GM18867 (cell line): ENCODE results near the gene RNF207.

ENCODE experiments used
- ATAC-seq: cut with Tn5 transposase; IDR thresholded peaks from one replicate; pipeline ENCODE4 v1.9.1; 2021; ENCODE audit warnings: mild to moderate bottlenecking, moderate library complexity; ENCODE audit not compliant: unreplicated experiment

The RNF207 gene

GRCh38 chr1:6205849-6206519 lies at the start of gene RNF207:
RNF207 (plus strand) TSS chr1:6206119; CDS start chr1:6206536, 417 bp downstream.
- ATAC-seq = peak; percentile 55

DNA sequence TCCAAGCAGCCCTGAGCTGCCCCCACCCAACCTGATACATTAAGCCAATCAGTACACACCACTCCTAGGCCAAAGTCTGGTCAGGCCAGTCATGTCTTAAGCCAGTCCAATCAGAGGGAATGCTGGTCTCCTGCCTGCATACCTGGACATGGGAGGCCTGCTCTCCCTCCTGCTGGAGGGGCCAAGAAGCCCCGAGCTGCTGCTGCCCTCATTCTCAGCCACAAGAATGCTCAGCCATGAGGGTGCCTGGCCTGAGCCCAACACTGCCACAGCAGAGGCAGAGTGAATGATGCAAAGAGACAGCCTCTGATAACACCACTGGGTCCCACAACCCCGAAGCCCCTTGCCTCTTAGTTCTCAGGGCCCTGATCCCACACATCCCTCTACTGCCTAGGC lies 48.8 kb upstream of the RNF207 start:
- no peak for ATAC-seq

DNA sequence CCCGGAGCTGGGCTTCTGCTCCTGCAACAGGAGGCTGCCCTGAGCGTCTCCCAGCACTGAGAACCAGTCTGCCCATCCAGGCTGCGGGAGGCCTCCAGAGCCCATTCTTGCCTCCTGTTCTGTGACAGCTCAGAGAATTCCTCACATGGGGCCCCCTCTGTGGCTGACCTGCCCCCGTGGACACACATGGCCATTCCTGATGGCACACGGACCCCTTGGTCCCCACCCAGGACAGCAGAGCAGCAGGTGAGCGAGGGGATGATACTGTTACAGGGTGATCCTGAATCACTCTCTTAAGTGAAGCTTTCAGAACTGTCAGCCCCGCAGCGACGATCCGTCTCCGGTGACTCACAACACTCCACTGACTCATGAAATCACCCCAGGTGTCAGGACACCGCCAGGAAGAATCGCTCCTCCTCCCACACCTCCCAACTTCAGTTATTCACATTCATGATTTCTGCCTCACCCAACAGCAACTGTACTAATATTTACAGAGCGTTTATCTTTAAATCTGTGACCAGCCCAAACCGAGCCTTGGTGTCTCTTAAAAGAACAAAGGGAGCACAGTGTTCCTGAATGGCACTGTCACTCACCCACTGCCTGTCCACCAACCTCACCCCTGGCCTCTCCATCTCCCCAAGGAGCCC lies 48.3 kb upstream of the RNF207 start:
- ATAC-seq = no peak

DNA sequence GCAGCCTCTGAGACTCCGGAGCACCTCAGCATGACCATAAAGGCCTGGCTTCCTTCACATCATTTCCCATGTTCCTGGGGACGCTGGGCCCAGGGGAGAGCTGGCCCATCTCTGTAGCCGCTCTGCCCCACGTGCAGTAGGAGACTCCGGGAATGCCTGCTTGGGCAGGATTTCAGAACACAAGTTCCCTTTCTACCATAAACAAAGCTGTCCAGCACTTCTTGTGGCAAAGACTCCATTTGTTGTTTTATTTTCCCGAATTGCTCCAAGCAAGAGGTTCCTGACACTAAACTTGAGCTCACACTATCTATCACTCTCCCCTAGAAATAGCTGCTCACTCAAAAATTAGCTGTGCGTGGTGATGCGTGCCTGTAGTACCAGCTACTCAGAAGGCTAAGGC lies 47.7 kb upstream of the RNF207 start:
- ATAC-seq = no peak

- no peak for ATAC-seq
Observed at GRCh38 chr1:6162341-6162740, 43.6 kb upstream of the RNF207 start.

DNA sequence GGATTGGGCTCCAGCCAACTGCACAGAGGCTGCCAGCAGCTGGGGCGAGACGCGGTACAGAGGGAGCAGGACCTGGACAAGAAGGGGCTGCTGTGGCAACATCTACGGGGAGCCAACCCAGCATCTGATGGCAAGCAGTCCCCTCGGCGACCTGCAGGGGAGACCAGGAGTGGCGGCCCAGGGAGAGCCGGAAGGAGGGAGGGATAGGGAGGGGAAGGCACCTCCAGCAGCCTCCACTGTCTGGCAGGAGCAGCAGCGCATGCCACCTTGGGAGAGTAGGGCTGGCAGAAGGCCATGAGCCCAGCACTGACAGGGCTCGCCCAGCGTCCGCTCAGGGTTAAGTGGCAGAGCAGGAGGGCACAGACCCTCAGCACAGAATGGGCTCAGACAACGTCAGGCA lies 43.1 kb upstream of the RNF207 start:
- no peak for ATAC-seq

DNA sequence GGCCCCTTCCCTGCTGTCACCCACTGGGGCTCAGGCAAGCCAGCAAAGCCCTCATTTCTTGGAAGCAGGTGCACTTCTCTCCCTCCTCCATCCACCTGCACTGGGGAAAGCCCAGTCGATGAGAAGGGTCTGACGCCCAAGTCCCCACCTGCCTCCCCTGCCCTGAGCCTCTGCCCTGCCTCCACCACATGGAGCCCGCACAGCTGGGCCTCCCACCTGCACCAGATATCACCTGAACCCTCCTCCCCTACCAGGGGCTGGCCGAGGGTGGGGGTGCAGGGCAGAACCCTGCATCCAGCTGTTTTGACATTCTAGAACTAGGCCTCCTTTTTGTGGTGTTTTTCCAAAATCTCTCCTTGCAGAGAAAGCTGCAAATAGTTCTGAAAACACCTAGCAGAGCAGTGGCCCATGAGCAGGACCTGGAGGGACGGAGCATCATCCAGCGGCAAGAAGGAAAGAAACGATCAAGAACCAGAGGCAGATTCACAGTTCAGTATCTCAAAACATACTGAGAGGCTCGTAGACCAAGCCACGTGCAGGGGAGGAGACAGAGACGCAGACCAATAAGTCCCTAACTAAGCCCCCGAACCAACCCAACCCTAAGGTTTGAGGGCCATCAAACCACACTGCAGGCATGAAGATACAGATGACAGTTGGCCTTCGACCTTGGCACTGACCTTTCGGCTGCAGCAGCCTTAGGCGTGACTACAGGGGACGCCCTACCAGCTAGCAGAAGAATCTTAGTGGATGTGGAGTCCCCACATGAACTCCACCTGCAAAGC lies 42.5 kb upstream of the RNF207 start:
- ATAC-seq = no peak

- no peak for ATAC-seq
Observed at GRCh38 chr1:6163973-6164617, 41.8 kb upstream of the RNF207 start.

GRCh38 chr1:6165027-6165426 lies 40.9 kb upstream of the RNF207 start:
- no peak for ATAC-seq

GRCh38 chr1:6165441-6165985 lies 40.4 kb upstream of the RNF207 start:
- ATAC-seq = no peak

GRCh38 chr1:6166221-6166620 lies 39.7 kb upstream of the RNF207 start:
- no peak for ATAC-seq

GRCh38 chr1:6166655-6167390 lies 39.1 kb upstream of the RNF207 start:
- ATAC-seq = no peak

DNA sequence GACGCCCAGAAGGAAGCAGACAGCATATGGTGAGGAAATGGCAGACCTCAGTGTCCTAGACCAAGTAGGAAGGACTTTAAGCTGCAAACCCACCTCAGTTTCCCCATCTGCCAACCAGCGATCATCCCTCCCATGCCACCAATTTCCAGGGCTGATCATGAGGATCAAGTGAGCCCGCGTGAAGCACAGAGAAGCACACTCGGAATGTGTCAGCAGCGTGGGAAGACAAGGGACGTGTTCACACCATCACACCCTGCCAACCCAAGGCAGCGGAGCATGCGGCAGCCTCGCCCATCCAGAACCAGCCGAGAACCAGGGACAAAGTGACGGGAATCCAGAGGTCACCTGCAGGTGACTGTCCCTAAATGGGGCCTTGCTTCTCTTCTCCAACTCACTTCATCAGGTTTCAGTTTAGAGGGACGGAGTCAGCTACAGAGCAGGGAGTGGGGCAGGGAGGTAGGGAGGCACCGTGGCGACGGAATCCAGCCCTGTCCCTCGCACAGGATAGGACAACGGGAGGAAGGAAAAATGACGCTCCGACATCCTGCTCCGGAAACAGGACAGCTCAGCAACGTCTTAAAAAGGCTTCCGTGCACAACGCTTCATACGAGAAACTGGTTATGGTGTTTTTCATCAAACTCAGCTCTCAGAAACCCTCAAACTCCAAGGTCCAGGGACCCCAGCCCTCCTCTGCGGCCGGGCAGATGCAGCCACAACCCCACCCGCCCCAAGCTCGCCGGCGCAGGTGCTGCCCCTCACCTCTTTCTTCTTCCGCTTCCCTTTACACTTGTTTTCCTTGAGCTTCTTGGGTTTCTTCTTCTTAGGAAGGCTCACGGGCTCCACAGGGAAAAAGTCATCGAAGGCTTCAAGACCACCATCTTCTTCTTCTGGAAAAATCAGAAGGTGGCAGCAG lies 38.3 kb upstream of the RNF207 start:
- no peak for ATAC-seq

- ATAC-seq = no peak
Observed at GRCh38 chr1:6168947-6169586, 36.9 kb upstream of the RNF207 start.

- no peak for ATAC-seq
Observed at GRCh38 chr1:6170116-6170741, 35.7 kb upstream of the RNF207 start.

DNA sequence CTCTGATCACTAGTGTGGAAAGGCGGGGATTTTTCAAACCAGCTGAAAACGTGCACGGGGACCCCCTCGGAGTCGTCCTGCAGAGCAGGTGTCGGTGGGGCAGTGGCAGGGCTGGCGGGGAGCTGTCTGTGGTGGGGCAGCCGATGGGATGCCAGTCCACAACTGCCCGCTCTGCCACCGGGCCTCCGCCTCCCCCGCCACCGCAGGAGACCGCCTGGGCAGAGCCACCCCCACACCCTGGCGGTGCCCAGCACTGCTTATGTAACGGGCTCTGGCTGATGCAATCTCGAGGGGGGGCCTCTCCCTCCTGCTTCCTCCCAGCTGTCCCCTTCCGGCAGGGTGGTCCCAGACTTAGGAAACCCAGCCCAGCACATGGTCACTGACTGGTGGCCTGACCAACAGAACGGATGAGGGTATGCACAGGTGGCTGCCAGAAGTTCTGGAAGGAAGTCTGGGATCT lies 35.1 kb upstream of the RNF207 start:
- no peak for ATAC-seq

DNA sequence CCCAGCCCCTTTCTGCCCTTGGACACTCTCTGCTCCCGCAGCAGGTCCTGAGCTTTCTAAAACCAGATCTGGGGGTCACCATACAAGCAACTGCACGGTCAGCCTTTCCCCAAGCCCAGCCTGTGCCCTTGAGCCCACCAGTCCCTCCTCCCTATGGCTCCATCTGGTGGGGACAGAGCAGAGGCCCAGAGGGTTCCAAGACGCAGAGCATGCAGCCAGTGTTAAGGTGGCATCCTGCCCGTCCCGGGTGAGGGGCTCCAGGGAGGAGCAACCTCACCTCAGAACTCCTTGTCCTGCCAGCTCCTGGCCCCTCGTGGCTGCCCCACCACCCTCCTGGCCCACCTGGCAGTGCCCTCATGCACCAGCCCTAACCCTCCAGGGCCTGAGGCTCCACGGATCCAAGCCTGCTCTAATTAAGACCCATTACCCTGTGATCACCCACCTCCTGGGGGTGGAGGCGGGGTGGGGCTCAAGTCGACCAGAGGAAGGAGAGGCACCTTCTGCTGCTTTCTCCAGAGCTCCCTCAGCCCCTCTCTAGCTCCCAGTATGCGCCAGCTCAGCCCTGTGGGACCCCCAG lies 34.3 kb upstream of the RNF207 start:
- ATAC-seq = no peak

- ATAC-seq = no peak
Observed at GRCh38 chr1:6172549-6172948, 33.4 kb upstream of the RNF207 start.
